Adipocyte (in vitro differentiated cells): Measurements from ENCODE around the gene RHEX.

ENCODE experiments used
- DNase-seq: peaks from one replicate; pipeline ENCODE4 v3.0.0-alpha.2; 2015; ENCODE audit warnings: low read depth
- H3K27me3 ChIP-seq: replicated peaks from 2 replicates; pipeline ENCODE4 v1.7.0; 2013; ENCODE audit warnings: mild to moderate bottlenecking, low read length, moderate library complexity; ENCODE audit not compliant: control insufficient read depth, insufficient read depth
- H3K36me3 ChIP-seq: 2 replicates; pipeline ENCODE4 v1.7.0; 2013; ENCODE audit warnings: low read length, mild to moderate bottlenecking, moderate library complexity; ENCODE audit not compliant: control insufficient read depth, insufficient read depth, severe bottlenecking
- H3K4me1 ChIP-seq: 2 replicates; pipeline ENCODE4 v1.7.0; 2013; ENCODE audit warnings: mild to moderate bottlenecking, low read length, moderate library complexity; ENCODE audit not compliant: control insufficient read depth, insufficient read depth
- H3K4me3 ChIP-seq: 2 replicates; pipeline ENCODE4 v1.7.0; 2013; ENCODE audit warnings: mild to moderate bottlenecking, low read length, moderate library complexity
- H3K9ac ChIP-seq: 2 replicates; pipeline ENCODE4 v1.7.0; 2013; ENCODE audit warnings: mild to moderate bottlenecking, low read length, moderate library complexity
- H3K9me3 ChIP-seq: 2 replicates; pipeline ENCODE4 v1.7.0; 2013; ENCODE audit warnings: mild to moderate bottlenecking, low read length, moderate library complexity; ENCODE audit not compliant: control insufficient read depth

The RHEX gene

GRCh38 chr1:206112600-206113301 is 59.8 kb downstream of the RHEX start:
- Histone ChIP-seq H3K9ac (no peak overlapping the region), H3K9me3 (no peaks in the 10 kb centered on the region), H3K36me3 (no peaks in the 10 kb centered on the region), H3K27me3 (peaks cover 15% of the 10 kb centered on the region), H3K4me3 (no peak overlapping the region), H3K4me1 (peaks cover 4% of the 10 kb centered on the region)
- DNase-seq, result no peak

- DNase-seq, result no peak
- Histone ChIP-seq H3K4me1 (peaks cover 4% of the 10 kb centered on the region), H3K9me3 (no peaks in the 10 kb centered on the region), H3K36me3 (no peaks in the 10 kb centered on the region), H3K4me3 (no peak overlapping the region), H3K9ac (no peak overlapping the region), H3K27me3 (peaks cover 25% of the 10 kb centered on the region)
Measured at GRCh38 chr1:206114692-206115640, 62.0 kb downstream of the RHEX start.

GRCh38 chr1:206115791-206116190 is 62.8 kb downstream of the RHEX start:
- H3K4me1 ChIP-seq, result peaks cover 4% of the 10 kb centered on the region
- no peaks in the 10 kb centered on the region for H3K36me3 ChIP-seq
- H3K9me3 ChIP-seq, result peaks cover 5% of the 10 kb centered on the region
- peaks cover 25% of the 10 kb centered on the region for H3K27me3 ChIP-seq
- H3K4me3 ChIP-seq, result no peak overlapping the region
- no peak overlapping the region for H3K9ac ChIP-seq
- DNase-seq, result no peak

GRCh38 chr1:206116191-206116872 is 63.4 kb downstream of the RHEX start:
- no peaks in the 10 kb centered on the region for H3K36me3 ChIP-seq
- peaks cover 25% of the 10 kb centered on the region for H3K27me3 ChIP-seq
- no peak for DNase-seq
- peaks cover 10% of the 10 kb centered on the region for H3K9me3 ChIP-seq
- no peak overlapping the region for H3K9ac ChIP-seq
- peaks cover 4% of the 10 kb centered on the region for H3K4me1 ChIP-seq
- H3K4me3 ChIP-seq, result no peak overlapping the region

- Histone ChIP-seq H3K36me3 (no peaks in the 10 kb centered on the region), H3K4me1 (peaks cover 4% of the 10 kb centered on the region), H3K9me3 (peaks cover 15% of the 10 kb centered on the region), H3K4me3 (peak overlapping the region; percentile 67), H3K9ac (peak overlapping the region; percentile 10), H3K27me3 (peaks cover 25% of the 10 kb centered on the region)
- DNase-seq, result no peak
Measured at GRCh38 chr1:206116873-206117150, 63.8 kb downstream of the RHEX start.

- peaks cover 21% of the 10 kb centered on the region for H3K9me3 ChIP-seq
- peak within 1 kb of the TSS; percentile 67 for H3K4me3 ChIP-seq
- H3K4me1 ChIP-seq, result peaks cover 4% of the 10 kb centered on the region
- peaks cover 27% of the 10 kb centered on the region for H3K27me3 ChIP-seq
- H3K36me3 ChIP-seq, result no peaks in the 10 kb centered on the region
- peak within 1 kb of the TSS; percentile 10 for H3K9ac ChIP-seq
- DNase-seq, result peak; percentile 68
Measured at GRCh38 chr1:206117151-206117948, 64.4 kb downstream of the RHEX start, which contains the start of gene AVPR1B. Gene AVPR1B, minus strand, starts transcription at chr1:206117388. Its CDS starts 498 bp downstream, at chr1:206116890.

- Histone ChIP-seq H3K9ac (no peak overlapping the region), H3K9me3 (peaks cover 25% of the 10 kb centered on the region), H3K4me3 (no peak overlapping the region), H3K27me3 (peaks cover 25% of the 10 kb centered on the region), H3K4me1 (peaks cover 4% of the 10 kb centered on the region), H3K36me3 (no peaks in the 10 kb centered on the region)
- DNase-seq, result no peak
Measured at GRCh38 chr1:206120406-206120805, 67.4 kb downstream of the RHEX start.

- Histone ChIP-seq H3K4me1 (peaks cover 4% of the 10 kb centered on the region), H3K9ac (no peak overlapping the region), H3K27me3 (peaks cover 23% of the 10 kb centered on the region), H3K4me3 (no peak overlapping the region), H3K36me3 (no peaks in the 10 kb centered on the region), H3K9me3 (peaks cover 25% of the 10 kb centered on the region)
- DNase-seq, result no peak
Measured at GRCh38 chr1:206121269-206121668, 68.3 kb downstream of the RHEX start.

- no peak for DNase-seq
- H3K9me3 ChIP-seq, result peaks cover 25% of the 10 kb centered on the region
- H3K9ac ChIP-seq, result no peak overlapping the region
- H3K4me1 ChIP-seq, result peaks cover under 1% of the 10 kb centered on the region
- peaks cover 24% of the 10 kb centered on the region for H3K27me3 ChIP-seq
- H3K36me3 ChIP-seq, result no peaks in the 10 kb centered on the region
- H3K4me3 ChIP-seq, result no peak overlapping the region
Measured at GRCh38 chr1:206122686-206123085, 69.7 kb downstream of the RHEX start.

GRCh38 chr1:206125346-206125745 is 72.4 kb downstream of the RHEX start:
- DNase-seq, result no peak
- no peak overlapping the region for H3K9ac ChIP-seq

More at GRCh38 chr1:206125346-206125745, 72.4 kb downstream of the RHEX start:
- H3K4me1 ChIP-seq, result no peaks in the 10 kb centered on the region
- peaks cover 25% of the 10 kb centered on the region for H3K9me3 ChIP-seq
- no peaks in the 10 kb centered on the region for H3K36me3 ChIP-seq
- no peak overlapping the region for H3K4me3 ChIP-seq
- peaks cover 30% of the 10 kb centered on the region for H3K27me3 ChIP-seq
